PC-3 (cell line): ENCODE measurements around the gene BTF3. TPM values are rescaled to one million over a fixed set of nuclear protein-coding genes. Genes with fewer than 3 reads are reported as not detected.

Experiments used
- ATAC-seq: fragments of 200-7000 bp; cut with Tn5 transposase; 2 replicates; pipeline ENCODE4 v1.9.1; 2020; ENCODE audit warnings: mild to moderate bottlenecking, moderate library complexity
- BruUV-seq: library from RNA; stranded (reverse); fragments of 400-500 nt; replicated peaks from 2 replicates; lab custom pipeline; 2021; lab: Mats Ljungman, UMichigan
- CTCF ChIA-PET: fragments of 300-600 bp; sonication (Branson Sonifier 250); formaldehyde crosslinking; loops from one replicate; lab custom pipeline; 2022; ENCODE audit warnings: antibody characterized with exemption; lab: Charles Lee
- POLR2A ChIA-PET: fragments of 300-600 bp; sonication (Branson Sonifier 250); formaldehyde crosslinking; loops from one replicate; lab custom pipeline; 2022; ENCODE audit warnings: antibody characterized with exemption; ENCODE audit not compliant: unreplicated experiment; lab: Charles Lee
- DNase-seq: peaks from one replicate; pipeline ENCODE4 v3.0.0-alpha.2; 2015
- H2AFZ ChIP-seq: fragments of 300-600 bp; sonication (generic); 2 replicates; pipeline ENCODE4 v1.6.0; 2016; ENCODE audit warnings: antibody characterized with exemption, low read length
- H3F3A ChIP-seq: fragments of 300-600 bp; sonication (generic); one replicate; pipeline ENCODE4 v1.6.0; 2017; ENCODE audit warnings: antibody characterized with exemption, low read length, control low read depth, mild to moderate bottlenecking; ENCODE audit not compliant: unreplicated experiment
- H3K27ac ChIP-seq: fragments of 300-600 bp; sonication (generic); 2 replicates; pipeline ENCODE4 v1.5.1; 2016; ENCODE audit warnings: mild to moderate bottlenecking, low read length
- H3K27me3 ChIP-seq: fragments of 300-600 bp; sonication (generic); 2 replicates; pipeline ENCODE4 v1.6.1; 2016; ENCODE audit warnings: low read length, mixed read lengths
- H3K36me3 ChIP-seq: fragments of 300-600 bp; sonication (generic); 2 replicates; pipeline ENCODE4 v1.6.1; 2016; ENCODE audit warnings: low read depth, mixed run types, low read length, mixed read lengths
- H3K4me1 ChIP-seq: fragments of 300-600 bp; sonication (generic); 2 replicates; pipeline ENCODE4 v1.5.1; 2016; ENCODE audit warnings: low read length; ENCODE audit not compliant: insufficient read depth
- H3K4me2 ChIP-seq: fragments of 300-600 bp; sonication (generic); 2 replicates; pipeline ENCODE4 v1.6.0; 2016; ENCODE audit warnings: low read length
- H3K4me3 ChIP-seq: fragments of 300-600 bp; sonication (generic); 2 replicates; pipeline ENCODE4 v1.5.1; 2016; ENCODE audit warnings: mild to moderate bottlenecking, low read length, mixed read lengths
- H3K79me2 ChIP-seq: fragments of 300-600 bp; sonication (generic); 2 replicates; pipeline ENCODE4 v1.6.1; 2017; ENCODE audit warnings: low read length, mixed read lengths
- H3K9ac ChIP-seq: fragments of 300-600 bp; sonication (generic); 2 replicates; pipeline ENCODE4 v1.6.0; 2016; ENCODE audit warnings: mild to moderate bottlenecking, low read length
- H3K9me2 ChIP-seq: fragments of 300-600 bp; sonication (generic); replicated peaks from 2 replicates; pipeline ENCODE4 v1.6.1; 2016; ENCODE audit warnings: mixed run types, low read length, mixed read lengths
- H3K9me3 ChIP-seq: fragments of 300-600 bp; sonication (generic); 2 replicates; pipeline ENCODE4 v1.6.1; 2016; ENCODE audit warnings: low read length, mixed read lengths
- H4K20me1 ChIP-seq: fragments of 300-600 bp; sonication (generic); 2 replicates; pipeline ENCODE4 v1.6.1; 2016; ENCODE audit warnings: low read length, mixed read lengths
- EZH2 ChIP-seq: fragments of 300-600 bp; sonication (generic); IDR thresholded peaks from one replicate; pipeline ENCODE4 v1.6.1; 2017; ENCODE audit warnings: antibody characterized with exemption, mild to moderate bottlenecking, low read length; ENCODE audit not compliant: unreplicated experiment
- EZH2phosphoT487 ChIP-seq: fragments of 300-600 bp; sonication (generic); IDR thresholded peaks from 2 replicates; pipeline ENCODE4 v1.6.1; 2018; ENCODE audit warnings: mild to moderate bottlenecking, antibody characterized with exemption, low read length, borderline replicate concordance
- intact Hi-C: fragments of 100-400 bp; cut with micrococcal nuclease; formaldehyde crosslinking; loops from 2 replicates; pipeline ENCODE4 v1.9.0; 2023
- total RNA-seq: library from RNA; depleted of rRNA; stranded (reverse); fragments of >200 nt; gene quantifications from 2 replicates; pipeline ENCODE4 v1.2.3, GENCODE V29; 2014
- TF ChIP-seq, protein P1 (sequence below): fragments of 300-600 bp; sonication (generic); conservative IDR thresholded peaks from 2 replicates; pipeline ENCODE4 v1.5.1; 2017; ENCODE audit warnings: antibody characterized with exemption, low read depth, mild to moderate bottlenecking, low read length

Gene BTF3
- total RNA-seq, 1 experiment from 2014 or later = 291 TPM

- no peak for ATAC-seq
Measured at GRCh38 chr5:73531356-73531755, 33.1 kb downstream of the BTF3 start.

DNA sequence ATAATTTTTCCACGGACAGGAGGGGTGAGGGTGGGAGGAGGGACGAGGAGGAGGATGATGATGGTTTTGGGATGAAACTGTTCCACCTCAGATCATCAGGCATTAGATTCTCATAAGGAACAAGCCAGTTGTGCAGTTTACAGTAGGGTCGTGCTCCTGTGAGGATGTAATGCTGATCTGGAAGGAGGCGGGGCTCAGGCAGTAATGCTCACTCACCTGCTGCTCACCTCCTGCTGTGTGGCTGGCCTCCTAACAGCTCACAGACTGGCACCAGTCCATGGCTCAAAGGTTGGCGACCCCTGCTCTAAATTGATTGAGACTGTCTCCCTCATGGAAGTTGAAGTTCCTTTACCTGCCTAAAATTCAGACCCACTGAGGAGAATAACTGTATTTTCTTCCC is 34.0 kb downstream of the BTF3 start:
- ATAC-seq (no peak), DNase-seq (no peak)
- intact Hi-C loops = loop anchor here (10.0 kb wide), 1 partner anchor 77 kb away; no protein-coding TSS in a partner anchor
- BruUV-seq = no TSS peak
- H3K4me3 ChIP-seq = no peak overlapping the region
- H3K9ac ChIP-seq = no peak overlapping the region
- TF ChIP-seq EZH2 (no peak), EZH2phosphoT487 (no peak)
- TF ChIP-seq, protein P1, sequence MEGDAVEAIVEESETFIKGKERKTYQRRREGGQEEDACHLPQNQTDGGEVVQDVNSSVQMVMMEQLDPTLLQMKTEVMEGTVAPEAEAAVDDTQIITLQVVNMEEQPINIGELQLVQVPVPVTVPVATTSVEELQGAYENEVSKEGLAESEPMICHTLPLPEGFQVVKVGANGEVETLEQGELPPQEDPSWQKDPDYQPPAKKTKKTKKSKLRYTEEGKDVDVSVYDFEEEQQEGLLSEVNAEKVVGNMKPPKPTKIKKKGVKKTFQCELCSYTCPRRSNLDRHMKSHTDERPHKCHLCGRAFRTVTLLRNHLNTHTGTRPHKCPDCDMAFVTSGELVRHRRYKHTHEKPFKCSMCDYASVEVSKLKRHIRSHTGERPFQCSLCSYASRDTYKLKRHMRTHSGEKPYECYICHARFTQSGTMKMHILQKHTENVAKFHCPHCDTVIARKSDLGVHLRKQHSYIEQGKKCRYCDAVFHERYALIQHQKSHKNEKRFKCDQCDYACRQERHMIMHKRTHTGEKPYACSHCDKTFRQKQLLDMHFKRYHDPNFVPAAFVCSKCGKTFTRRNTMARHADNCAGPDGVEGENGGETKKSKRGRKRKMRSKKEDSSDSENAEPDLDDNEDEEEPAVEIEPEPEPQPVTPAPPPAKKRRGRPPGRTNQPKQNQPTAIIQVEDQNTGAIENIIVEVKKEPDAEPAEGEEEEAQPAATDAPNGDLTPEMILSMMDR = no peak
- POLR2A ChIA-PET = no interaction called here
- H3K4me1 ChIP-seq = no peaks in the 10 kb centered on the region
- H3F3A ChIP-seq = no peaks in the 10 kb centered on the region
- no peaks in the 10 kb centered on the region for H3K36me3 ChIP-seq
- CTCF ChIA-PET = no interaction called here
- H3K4me2 ChIP-seq = no peak overlapping the region
- no peaks in the 10 kb centered on the region for H3K9me2 ChIP-seq
- no peaks in the 10 kb centered on the region for H3K9me3 ChIP-seq
- H3K27ac ChIP-seq = no peak overlapping the region
- no peaks in the 10 kb centered on the region for H4K20me1 ChIP-seq
- no peaks in the 10 kb centered on the region for H3K27me3 ChIP-seq
- H3K79me2 ChIP-seq = no peaks in the 10 kb centered on the region
- no peak overlapping the region for H2AFZ ChIP-seq

More at GRCh38 chr5:73531356-73531755, 33.1 kb downstream of the BTF3 start:
- H2AFZ ChIP-seq = no peak overlapping the region
- H3K27me3 ChIP-seq = no peaks in the 10 kb centered on the region
- intact Hi-C loops = loop anchor here (10.0 kb wide), 1 partner anchor 77 kb away; no protein-coding TSS in a partner anchor
- no peaks in the 10 kb centered on the region for H3K79me2 ChIP-seq
- no peaks in the 10 kb centered on the region for H3F3A ChIP-seq
- no peaks in the 10 kb centered on the region for H3K9me2 ChIP-seq
- H3K4me3 ChIP-seq = no peak overlapping the region
- H4K20me1 ChIP-seq = no peaks in the 10 kb centered on the region
- BruUV-seq = no TSS peak
- no peaks in the 10 kb centered on the region for H3K4me1 ChIP-seq
- POLR2A ChIA-PET = interaction anchor here (0.6 kb wide), 2 partner anchors 32 to 349 kb away, joined by 5 read pairs; no protein-coding TSS in a partner anchor
- H3K4me2 ChIP-seq = no peak overlapping the region
- no peak for DNase-seq
- H3K36me3 ChIP-seq = no peaks in the 10 kb centered on the region
- no peaks in the 10 kb centered on the region for H3K9me3 ChIP-seq
- TF ChIP-seq EZH2phosphoT487 (no peak), EZH2 (no peak)
- TF ChIP-seq, protein P1 = no peak
- no peak overlapping the region for H3K9ac ChIP-seq
- no peak overlapping the region for H3K27ac ChIP-seq
- CTCF ChIA-PET = no interaction called here

- no peak for DNase-seq
- no peak for ATAC-seq
- Histone ChIP-seq H3K79me2 (no peaks in the 10 kb centered on the region), H3K4me1 (0 out of 2 replicates have a peak, but pooled peaks cover under 1% of the 10 kb centered on the region), H4K20me1 (no peaks in the 10 kb centered on the region), H3F3A (no peaks in the 10 kb centered on the region), H3K9ac (no peak overlapping the region), H3K27ac (no peak overlapping the region), H3K27me3 (no peaks in the 10 kb centered on the region), H2AFZ (no peak overlapping the region), H3K9me2 (no peaks in the 10 kb centered on the region), H3K9me3 (no peaks in the 10 kb centered on the region), H3K36me3 (no peaks in the 10 kb centered on the region), H3K4me3 (no peak overlapping the region), H3K4me2 (no peak overlapping the region)
- no peak for TF ChIP-seq EZH2phosphoT487
- no peak for TF ChIP-seq EZH2
- TF ChIP-seq, protein P1 = no peak
- POLR2A ChIA-PET = no interaction called here
- intact Hi-C loops = loop anchor here (10.0 kb wide), 1 partner anchor 79 kb away; no protein-coding TSS in a partner anchor
- CTCF ChIA-PET = no interaction called here
- no TSS peak for BruUV-seq
Measured at GRCh38 chr5:73534011-73534644, 35.9 kb downstream of the BTF3 start.
